AG04449 (cell line): ENCODE data around the gene PYGB.

Experiments
- CTCF ChIA-PET: fragments of 350-600 bp; formaldehyde crosslinking; extraction: SDS; loops from one replicate; lab custom pipeline; 2021; ENCODE audit warnings: antibody characterized with exemption; lab: Yijun Ruan, JAX
- POLR2A ChIA-PET: fragments of 400-600, 350-600 bp; formaldehyde crosslinking; extraction: SDS; loops from one replicate; lab custom pipeline; 2020; ENCODE audit warnings: antibody characterized with exemption, inconsistent platforms; lab: Yijun Ruan, JAX
- DNase-seq: peaks from one replicate; pipeline ENCODE4 v3.0.0-alpha.2; 2010; ENCODE audit warnings: low read depth, low spot score
- H3K4me3 ChIP-seq: 2 replicates; pipeline ENCODE4 v1.5.1; 2011; ENCODE audit warnings: low read depth, mild to moderate bottlenecking, control low read depth, low read length
- TF ChIP-seq, protein P1 (sequence below): IDR thresholded peaks from one replicate; pipeline ENCODE4 v1.5.1; 2011; ENCODE audit warnings: mild to moderate bottlenecking, moderate library complexity, low read length, control low read depth, inconsistent platforms; ENCODE audit not compliant: insufficient read depth; ENCODE audit errors: missing control alignments

PYGB gene

DNA sequence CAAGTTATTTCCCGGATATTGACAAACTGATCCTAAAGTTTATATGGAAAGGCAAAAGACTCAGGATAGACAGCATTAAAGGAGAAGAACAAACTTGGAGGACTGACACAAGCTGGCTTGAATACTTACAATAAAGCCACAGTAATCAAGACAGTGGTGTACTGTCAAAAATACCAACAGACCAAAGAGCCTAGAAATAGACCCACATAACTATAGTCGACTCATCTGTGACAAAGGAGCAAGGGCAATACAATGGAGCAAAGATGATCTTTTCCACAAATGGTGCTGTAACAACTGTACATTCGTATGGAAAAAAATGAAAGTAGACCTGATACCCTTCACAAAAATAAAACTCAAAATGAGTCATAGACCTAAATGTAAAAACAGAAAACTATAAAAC, 96.7 kb downstream of the PYGB start:
- DNase-seq, result no peak
- CTCF ChIA-PET, result interaction anchor here (2.8 kb wide), 1 partner anchor 9 kb away, joined by 8 read pairs; no protein-coding TSS in a partner anchor
- no peak overlapping the region for H3K4me3 ChIP-seq
- TF ChIP-seq, protein P1, sequence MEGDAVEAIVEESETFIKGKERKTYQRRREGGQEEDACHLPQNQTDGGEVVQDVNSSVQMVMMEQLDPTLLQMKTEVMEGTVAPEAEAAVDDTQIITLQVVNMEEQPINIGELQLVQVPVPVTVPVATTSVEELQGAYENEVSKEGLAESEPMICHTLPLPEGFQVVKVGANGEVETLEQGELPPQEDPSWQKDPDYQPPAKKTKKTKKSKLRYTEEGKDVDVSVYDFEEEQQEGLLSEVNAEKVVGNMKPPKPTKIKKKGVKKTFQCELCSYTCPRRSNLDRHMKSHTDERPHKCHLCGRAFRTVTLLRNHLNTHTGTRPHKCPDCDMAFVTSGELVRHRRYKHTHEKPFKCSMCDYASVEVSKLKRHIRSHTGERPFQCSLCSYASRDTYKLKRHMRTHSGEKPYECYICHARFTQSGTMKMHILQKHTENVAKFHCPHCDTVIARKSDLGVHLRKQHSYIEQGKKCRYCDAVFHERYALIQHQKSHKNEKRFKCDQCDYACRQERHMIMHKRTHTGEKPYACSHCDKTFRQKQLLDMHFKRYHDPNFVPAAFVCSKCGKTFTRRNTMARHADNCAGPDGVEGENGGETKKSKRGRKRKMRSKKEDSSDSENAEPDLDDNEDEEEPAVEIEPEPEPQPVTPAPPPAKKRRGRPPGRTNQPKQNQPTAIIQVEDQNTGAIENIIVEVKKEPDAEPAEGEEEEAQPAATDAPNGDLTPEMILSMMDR, result no peak
- POLR2A ChIA-PET, result no interaction called here

DNA sequence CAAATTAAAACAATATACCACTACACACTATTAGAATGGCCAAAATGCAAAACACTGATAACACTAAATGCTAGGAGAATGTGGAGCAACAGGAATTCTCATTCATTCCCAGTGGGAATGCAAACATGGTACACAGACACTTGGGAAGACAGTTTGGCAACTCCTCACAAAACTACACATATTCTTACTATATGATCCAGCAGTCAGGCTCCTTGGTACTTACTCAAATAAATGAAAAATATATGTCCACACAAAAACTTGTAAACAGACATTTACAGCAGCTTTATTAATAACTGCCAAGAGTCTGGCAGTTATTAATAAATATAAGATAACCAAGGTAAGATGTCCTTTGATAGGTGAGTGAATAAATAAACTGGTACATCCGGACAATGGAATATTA, 97.8 kb downstream of the PYGB start:
- H3K4me3 ChIP-seq, result no peak overlapping the region
- no peak for DNase-seq
- POLR2A ChIA-PET, result no interaction called here
- TF ChIP-seq, protein P1, result no peak
- CTCF ChIA-PET, result interaction anchor here (1.4 to 2.8 kb wide), 2 partner anchors 10 to 20 kb away, joined by 3 to 8 read pairs; no protein-coding TSS in a partner anchor

DNA sequence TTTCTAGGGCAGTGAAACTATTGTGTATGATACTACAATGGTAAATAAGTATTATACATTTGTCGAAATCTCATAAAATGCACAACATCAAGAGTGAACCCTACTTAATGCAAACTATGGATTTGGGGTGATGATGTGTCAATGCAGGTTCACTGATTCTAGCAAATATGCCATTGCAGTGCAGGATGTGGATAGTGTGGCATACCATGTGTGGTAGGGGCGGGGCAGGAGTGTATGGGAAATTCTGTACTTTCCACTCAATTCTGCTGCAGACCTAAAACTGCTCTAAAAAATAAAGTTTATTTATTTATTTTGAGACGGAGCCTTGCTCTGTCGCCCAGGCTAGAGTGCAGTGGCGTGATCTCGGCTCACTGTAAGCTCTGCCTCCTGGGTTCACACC, 98.5 kb downstream of the PYGB start:
- TF ChIP-seq, protein P1, result no peak
- H3K4me3 ChIP-seq, result no peak overlapping the region
- DNase-seq, result no peak
- ChIA-PET POLR2A (no interaction called here), CTCF (interaction anchor here (1.4 to 2.8 kb wide), 2 partner anchors 10 to 21 kb away, joined by 3 to 8 read pairs; no protein-coding TSS in a partner anchor)
